Measurements from ENCODE around the gene PACS2.

Gene PACS2

GRCh38 chr14:105386581-105387529 lies 72.3 kb downstream of the PACS2 start:
- Histone ChIP-seq H3K4me3 (ENCODE audit: insufficient read depth in 1 of 2, low read depth in 1 of 2, low read length in 2 of 2) (no peak overlapping the region), H3K23ac (ENCODE audit: low read length in 2 of 2) (no peak overlapping the region), H4K91ac (ENCODE audit: low read length) (peak overlapping the region; percentile 7), H4K8ac (ENCODE audit: low read length) (no peak overlapping the region), H2AK5ac (ENCODE audit: low read length, severe bottlenecking) (no peak overlapping the region), H2BK15ac (ENCODE audit: low read depth, poor library complexity, severe bottlenecking) (no peak overlapping the region), H2BK5ac (ENCODE audit: low read depth, low read length, poor library complexity, severe bottlenecking) (no peak overlapping the region), H3K14ac (ENCODE audit: low read length in 2 of 2) (no peak overlapping the region), H2BK12ac (ENCODE audit: low read length in 2 of 2) (no peak overlapping the region), H3K27ac (ENCODE audit: low read length, poor library complexity, severe bottlenecking) (no peak overlapping the region), H3K4me2 (ENCODE audit: low read length, poor library complexity, severe bottlenecking) (no peak overlapping the region), H2BK120ac (ENCODE audit: low read depth, low read length) (no peak overlapping the region), H3K79me1 (replicated peaks; ENCODE audit: low read length, poor library complexity, severe bottlenecking) (no peaks in the 10 kb centered on the region), H3K4ac (ENCODE audit: low read depth in 1 of 2, low read length in 2 of 2) (no peak overlapping the region), H2AFZ (ENCODE audit: low read depth, low read length) (no peak overlapping the region), H3K27me3 (ENCODE audit: control insufficient read depth in 1 of 2, insufficient read depth in 1 of 2, low read length in 2 of 2) (no peaks in the 10 kb centered on the region), H3K36me3 (ENCODE audit: control insufficient read depth in 1 of 2, insufficient read depth in 2 of 2, low read depth in 1 of 2, low read length in 2 of 2) (peaks cover 43 to 91% of the 10 kb centered on the region in 2 experiments), H3K18ac (ENCODE audit: low read depth in 1 of 2, low read length in 2 of 2) (no peak overlapping the region), H3K9me3 (ENCODE audit: control insufficient read depth, low read length) (no peaks in the 10 kb centered on the region), H3K9ac (ENCODE audit: low read length) (no peak overlapping the region), H3K4me1 (ENCODE audit: control insufficient read depth, insufficient read depth, low read depth, low read length) (peaks cover 5% of the 10 kb centered on the region)
- DNase-seq, result no peak
- 94% methylated on average over 33 of the region's 33 CpGs for WGBS

DNA sequence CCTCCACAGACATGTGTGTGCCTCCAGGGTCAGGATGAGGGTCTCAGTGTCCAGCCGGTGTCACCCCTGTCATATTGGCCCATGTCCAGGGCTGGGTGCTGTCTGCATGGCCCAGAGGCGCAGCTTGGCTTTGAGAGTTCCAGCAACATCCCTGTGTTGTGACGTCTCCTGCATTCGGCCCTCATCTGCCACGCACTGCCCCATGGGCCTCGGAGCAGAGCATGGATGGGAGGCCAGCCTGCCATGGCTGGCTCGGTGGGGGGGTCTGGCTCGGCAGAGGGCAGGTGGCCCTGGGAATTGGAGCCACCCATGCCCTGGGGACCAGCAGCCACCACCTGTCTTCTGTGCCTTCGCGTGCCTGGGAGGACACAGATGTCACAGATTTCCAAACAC lies 73.0 kb downstream of the PACS2 start:
- no peak for DNase-seq
- Histone ChIP-seq H2BK120ac (ENCODE audit: low read depth, low read length) (no peak overlapping the region), H3K4me1 (ENCODE audit: control insufficient read depth, insufficient read depth, low read depth, low read length) (peaks cover 5% of the 10 kb centered on the region), H2BK5ac (ENCODE audit: low read depth, low read length, poor library complexity, severe bottlenecking) (no peak overlapping the region), H3K27ac (ENCODE audit: low read length, poor library complexity, severe bottlenecking) (no peak overlapping the region), H3K4ac (ENCODE audit: low read depth in 1 of 2, low read length in 2 of 2) (no peak overlapping the region), H3K9me3 (ENCODE audit: control insufficient read depth, low read length) (no peaks in the 10 kb centered on the region), H3K4me3 (ENCODE audit: insufficient read depth in 1 of 2, low read depth in 1 of 2, low read length in 2 of 2) (no peak overlapping the region), H3K9ac (ENCODE audit: low read length) (no peak overlapping the region), H3K23ac (ENCODE audit: low read length in 2 of 2) (no peak overlapping the region), H3K79me1 (replicated peaks; ENCODE audit: low read length, poor library complexity, severe bottlenecking) (no peaks in the 10 kb centered on the region), H3K27me3 (ENCODE audit: control insufficient read depth in 1 of 2, insufficient read depth in 1 of 2, low read length in 2 of 2) (no peaks in the 10 kb centered on the region), H2BK15ac (ENCODE audit: low read depth, poor library complexity, severe bottlenecking) (no peak overlapping the region), H4K8ac (ENCODE audit: low read length) (no peak overlapping the region), H3K14ac (ENCODE audit: low read length in 2 of 2) (no peak overlapping the region), H3K18ac (ENCODE audit: low read depth in 1 of 2, low read length in 2 of 2) (no peak overlapping the region), H4K91ac (ENCODE audit: low read length) (no peak overlapping the region), H2AFZ (ENCODE audit: low read depth, low read length) (no peak overlapping the region), H3K4me2 (ENCODE audit: low read length, poor library complexity, severe bottlenecking) (no peak overlapping the region), H3K36me3 (ENCODE audit: control insufficient read depth in 1 of 2, insufficient read depth in 2 of 2, low read depth in 1 of 2, low read length in 2 of 2) (peaks cover 43 to 88% of the 10 kb centered on the region in 2 experiments), H2AK5ac (ENCODE audit: low read length, severe bottlenecking) (no peak overlapping the region), H2BK12ac (ENCODE audit: low read length in 2 of 2) (no peak overlapping the region)
- WGBS, result 95% methylated on average over 10 of the region's 10 CpGs

DNA sequence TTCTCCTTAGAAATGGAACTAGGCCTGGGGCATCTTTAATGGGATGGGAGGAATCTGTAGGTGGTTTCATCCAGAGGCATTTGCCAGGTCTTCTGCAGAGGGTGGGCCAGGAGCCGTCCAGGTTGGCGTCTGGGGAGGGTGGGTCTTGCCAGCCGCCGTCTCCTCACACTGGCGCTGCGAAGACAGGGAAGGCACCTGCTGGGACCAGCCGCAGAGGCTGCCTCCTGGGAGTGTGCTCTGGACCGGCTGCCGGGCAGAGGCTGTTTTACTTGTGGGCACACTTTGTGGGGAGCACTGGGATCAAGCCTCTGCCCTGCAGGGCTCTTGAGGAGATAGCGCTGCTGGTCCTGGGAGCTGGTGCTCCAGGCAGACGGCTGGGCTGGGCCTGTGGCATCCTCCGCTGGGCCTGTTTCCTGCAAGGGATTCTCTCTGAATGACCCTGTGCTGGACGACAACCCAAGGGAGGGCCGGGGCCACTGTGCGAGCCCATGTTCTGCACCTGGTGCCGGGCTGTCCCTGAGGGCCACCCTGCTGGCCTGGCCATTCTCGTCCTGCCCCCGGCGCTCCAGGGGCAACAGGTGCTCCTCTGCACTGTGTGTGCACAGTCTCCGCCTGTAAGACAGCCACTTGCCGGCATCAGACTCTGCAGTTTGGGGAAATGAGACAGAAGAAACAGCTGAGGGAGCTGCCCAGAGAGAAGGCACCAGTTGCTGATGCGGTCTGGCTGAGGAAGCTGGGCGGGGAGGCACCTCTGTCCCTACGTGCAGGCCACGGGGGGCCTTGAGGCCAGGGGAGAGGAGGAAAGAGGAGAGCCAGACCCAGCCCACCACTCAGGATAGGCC lies 73.8 kb downstream of the PACS2 start:
- Histone ChIP-seq H2BK120ac (ENCODE audit: low read depth, low read length) (no peak overlapping the region), H3K27ac (ENCODE audit: low read length, poor library complexity, severe bottlenecking) (no peak overlapping the region), H2AFZ (ENCODE audit: low read depth, low read length) (no peak overlapping the region), H3K4me1 (ENCODE audit: control insufficient read depth, insufficient read depth, low read depth, low read length) (peaks cover 5% of the 10 kb centered on the region), H3K9me3 (ENCODE audit: control insufficient read depth, low read length) (no peaks in the 10 kb centered on the region), H3K27me3 (ENCODE audit: control insufficient read depth in 1 of 2, insufficient read depth in 1 of 2, low read length in 2 of 2) (no peaks in the 10 kb centered on the region), H2BK15ac (ENCODE audit: low read depth, poor library complexity, severe bottlenecking) (no peak overlapping the region), H2AK5ac (ENCODE audit: low read length, severe bottlenecking) (no peak overlapping the region), H3K4me3 (ENCODE audit: insufficient read depth in 1 of 2, low read depth in 1 of 2, low read length in 2 of 2) (no peak overlapping the region), H2BK5ac (ENCODE audit: low read depth, low read length, poor library complexity, severe bottlenecking) (no peak overlapping the region), H3K36me3 (ENCODE audit: control insufficient read depth in 1 of 2, insufficient read depth in 2 of 2, low read depth in 1 of 2, low read length in 2 of 2) (peaks cover 40 to 88% of the 10 kb centered on the region in 2 experiments), H2BK12ac (ENCODE audit: low read length in 2 of 2) (no peak overlapping the region), H3K18ac (ENCODE audit: low read depth in 1 of 2, low read length in 2 of 2) (no peak overlapping the region), H3K4me2 (ENCODE audit: low read length, poor library complexity, severe bottlenecking) (no peak overlapping the region), H3K14ac (ENCODE audit: low read length in 2 of 2) (no peak overlapping the region), H3K9ac (ENCODE audit: low read length) (no peak overlapping the region), H3K4ac (ENCODE audit: low read depth in 1 of 2, low read length in 2 of 2) (no peak overlapping the region), H3K23ac (ENCODE audit: low read length in 2 of 2) (no peak overlapping the region), H4K8ac (ENCODE audit: low read length) (no peak overlapping the region), H4K91ac (ENCODE audit: low read length) (no peak overlapping the region), H3K79me1 (replicated peaks; ENCODE audit: low read length, poor library complexity, severe bottlenecking) (no peaks in the 10 kb centered on the region)
- WGBS, result 91% methylated on average over 25 of the region's 25 CpGs
- no peak for DNase-seq

DNA sequence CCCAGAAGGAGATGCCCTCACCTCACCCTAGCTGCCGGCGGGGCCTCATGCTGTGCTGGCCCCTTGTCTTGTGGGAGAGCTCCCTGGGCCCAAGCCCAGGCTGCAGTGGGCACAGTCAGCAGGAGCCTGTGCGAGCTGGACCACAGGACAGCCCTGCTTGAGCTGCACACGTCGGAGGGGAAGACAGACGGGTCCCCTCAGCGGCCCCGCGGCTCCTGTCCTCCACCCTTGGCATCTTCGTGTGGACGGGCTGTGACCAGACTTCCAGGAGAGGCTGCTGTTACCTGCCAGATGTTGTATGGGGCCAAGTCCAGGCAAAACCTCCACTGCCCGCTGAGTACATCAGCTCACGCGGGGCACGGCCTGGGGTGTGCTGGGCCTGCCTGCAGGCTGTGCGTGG lies 74.4 kb downstream of the PACS2 start:
- Histone ChIP-seq H2AK5ac (ENCODE audit: low read length, severe bottlenecking) (no peak overlapping the region), H3K14ac (ENCODE audit: low read length in 2 of 2) (no peak overlapping the region), H3K27ac (ENCODE audit: low read length, poor library complexity, severe bottlenecking) (no peak overlapping the region), H4K91ac (ENCODE audit: low read length) (no peak overlapping the region), H3K79me1 (replicated peaks; ENCODE audit: low read length, poor library complexity, severe bottlenecking) (no peaks in the 10 kb centered on the region), H3K18ac (ENCODE audit: low read depth in 1 of 2, low read length in 2 of 2) (no peak overlapping the region), H3K4me1 (ENCODE audit: control insufficient read depth, insufficient read depth, low read depth, low read length) (peaks cover 5% of the 10 kb centered on the region), H3K27me3 (ENCODE audit: control insufficient read depth in 1 of 2, insufficient read depth in 1 of 2, low read length in 2 of 2) (no peaks in the 10 kb centered on the region), H2BK15ac (ENCODE audit: low read depth, poor library complexity, severe bottlenecking) (no peak overlapping the region), H3K4me2 (ENCODE audit: low read length, poor library complexity, severe bottlenecking) (no peak overlapping the region), H3K4me3 (ENCODE audit: insufficient read depth in 1 of 2, low read depth in 1 of 2, low read length in 2 of 2) (no peak overlapping the region), H2BK5ac (ENCODE audit: low read depth, low read length, poor library complexity, severe bottlenecking) (no peak overlapping the region), H3K23ac (ENCODE audit: low read length in 2 of 2) (no peak overlapping the region), H2BK12ac (ENCODE audit: low read length in 2 of 2) (no peak overlapping the region), H3K9ac (ENCODE audit: low read length) (no peak overlapping the region), H3K9me3 (ENCODE audit: control insufficient read depth, low read length) (no peaks in the 10 kb centered on the region), H2AFZ (ENCODE audit: low read depth, low read length) (no peak overlapping the region), H3K4ac (ENCODE audit: low read depth in 1 of 2, low read length in 2 of 2) (no peak overlapping the region), H4K8ac (ENCODE audit: low read length) (no peak overlapping the region), H3K36me3 (ENCODE audit: control insufficient read depth in 1 of 2, insufficient read depth in 2 of 2, low read depth in 1 of 2, low read length in 2 of 2) (peaks cover 35 to 83% of the 10 kb centered on the region in 2 experiments), H2BK120ac (ENCODE audit: low read depth, low read length) (no peak overlapping the region)
- WGBS, result 93% methylated on average over 16 of the region's 16 CpGs
- no peak for DNase-seq

All from mesenchymal stem cell (in vitro differentiated cells and primary cell).